ENCODE results near the gene ITGB8. TPM values are rescaled to one million over a fixed set of nuclear protein-coding genes. Genes with fewer than 3 reads are reported as not detected.
A peak's percentile ranks its signal among the peaks of the same experiment; 100 is the strongest.

Gene ITGB8
- total RNA-seq, 1 donor from 2014 or later, result 23.3 TPM

GRCh38 chr7:20329389-20330238 lies 1.1 kb upstream of the ITGB8 start:
- Mint-ChIP-seq H3K9me3 (no peaks in the 10 kb centered on the region), H3K27me3 (peaks cover 6% of the 10 kb centered on the region), H3K4me1 (ENCODE audit: unreplicated experiment) (peaks cover 24% of the 10 kb centered on the region), H3K4me3 (peak overlapping the region; percentile 97), H3K36me3 (no peaks in the 10 kb centered on the region), H3K27ac (peak overlapping the region; percentile 99)
- peak; percentile 64 for TF ChIP-seq CTCF (conservative IDR thresholded peaks at IDR 0.05)
- DNase-seq (ENCODE audit: extremely low spot score, unreplicated experiment), result peak; percentile 70

GRCh38 chr7:20330928-20331909 lies 519 bp downstream of the ITGB8 start:
- peaks cover 6% of the 10 kb centered on the region for H3K27me3 Mint-ChIP-seq
- no peaks in the 10 kb centered on the region for H3K9me3 Mint-ChIP-seq
- TF ChIP-seq CTCF (conservative IDR thresholded peaks at IDR 0.05), result peak; percentile 20

GRCh38 chr7:20331910-20332813 lies 1.5 kb downstream of the ITGB8 start:
- Mint-ChIP-seq H3K4me1 (ENCODE audit: unreplicated experiment) (peaks cover 28% of the 10 kb centered on the region), H3K36me3 (peaks cover 9% of the 10 kb centered on the region), H3K9me3 (no peaks in the 10 kb centered on the region), H3K4me3 (peak overlapping the region; percentile 97), H3K27me3 (peaks cover 5% of the 10 kb centered on the region), H3K27ac (peak overlapping the region; percentile 96)
- TF ChIP-seq CTCF (conservative IDR thresholded peaks at IDR 0.05), result no peak
- DNase-seq (ENCODE audit: extremely low spot score, unreplicated experiment), result no peak

More at GRCh38 chr7:20330928-20331909, 519 bp downstream of the ITGB8 start:
- Mint-ChIP-seq H3K4me3 (peak overlapping the region; percentile 97), H3K36me3 (peaks cover 6% of the 10 kb centered on the region), H3K27ac (peak overlapping the region; percentile 96), H3K4me1 (ENCODE audit: unreplicated experiment) (peaks cover 29% of the 10 kb centered on the region)
- DNase-seq (ENCODE audit: extremely low spot score, unreplicated experiment), result peak; percentile 77

- Mint-ChIP-seq H3K4me1 (ENCODE audit: unreplicated experiment) (peaks cover 25% of the 10 kb centered on the region), H3K4me3 (no peak overlapping the region), H3K27ac (no peak overlapping the region), H3K27me3 (no peaks in the 10 kb centered on the region), H3K9me3 (no peaks in the 10 kb centered on the region), H3K36me3 (peaks cover 23% of the 10 kb centered on the region)
- no peak for TF ChIP-seq CTCF (conservative IDR thresholded peaks at IDR 0.05)
- DNase-seq (ENCODE audit: extremely low spot score, unreplicated experiment), result no peak
Observed at GRCh38 chr7:20338285-20338684, 7.6 kb downstream of the ITGB8 start.

- TF ChIP-seq CTCF (conservative IDR thresholded peaks at IDR 0.05), result no peak
- H3K9me3 Mint-ChIP-seq, result no peaks in the 10 kb centered on the region
- H3K4me1 Mint-ChIP-seq (ENCODE audit: unreplicated experiment), result peaks cover 16% of the 10 kb centered on the region
- no peak for DNase-seq (ENCODE audit: extremely low spot score, unreplicated experiment)
- H3K36me3 Mint-ChIP-seq, result peaks cover 19% of the 10 kb centered on the region
- no peak overlapping the region for H3K4me3 Mint-ChIP-seq
- peak overlapping the region; percentile 83 for H3K27ac Mint-ChIP-seq
- H3K27me3 Mint-ChIP-seq, result no peaks in the 10 kb centered on the region
Observed at GRCh38 chr7:20340839-20341238, 10.1 kb downstream of the ITGB8 start.
